Measurements from ENCODE around the gene ENPP1. TPM values are rescaled to one million over a fixed set of nuclear protein-coding genes. Genes with fewer than 3 reads are reported as not detected.
A peak's percentile ranks its signal among the peaks of the same experiment; 100 is the strongest.

The ENPP1 gene
- total RNA-seq, 1 donor from 2014 or later = 4.5 TPM

DNA sequence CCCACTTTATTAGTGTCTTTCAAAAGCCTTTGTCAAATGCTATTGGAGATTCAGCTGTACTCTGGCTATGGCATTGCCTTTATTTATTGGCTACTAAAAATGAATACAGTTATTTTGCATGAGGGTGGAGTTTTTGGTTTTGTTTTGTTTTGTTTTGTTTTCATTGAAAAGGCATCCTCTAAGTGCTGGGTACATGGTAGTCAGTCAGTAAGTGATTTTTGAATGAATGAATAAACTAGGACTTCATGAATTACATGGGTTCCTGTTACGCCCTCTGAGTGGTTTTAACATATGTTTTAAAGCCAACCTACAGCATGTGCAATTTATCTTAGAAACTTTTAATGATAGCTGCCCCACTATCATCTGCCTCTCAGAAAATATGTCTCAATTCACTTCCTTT, 38.9 kb upstream of the ENPP1 start:
- intact Hi-C loops (cut with DNase I) = no loop called here

GRCh38 chr6:131769385-131770141, 38.3 kb upstream of the ENPP1 start:
- H3K27me3 ChIP-seq = no peaks in the 10 kb centered on the region
- H3K4me3 ChIP-seq = no peak overlapping the region
- H3K4me1 ChIP-seq = peaks cover 12 to 35% of the 10 kb centered on the region in 2 donors
- no peak for DNase-seq (ENCODE audit: low spot score in 2 of 2)
- intact Hi-C loops (cut with DNase I) = loop anchor here (10.0 kb wide), 1 partner anchor 425 kb away; no protein-coding TSS in a partner anchor
- no peaks in the 10 kb centered on the region for H3K9me3 ChIP-seq
- H3K27ac ChIP-seq = no peak overlapping the region
- no peak for TF ChIP-seq CTCF (IDR thresholded peaks at IDR 0.05)
- no peaks in the 10 kb centered on the region for H3K36me3 ChIP-seq

More for the DNA sequence above, 38.9 kb upstream of the ENPP1 start:
- Histone ChIP-seq H3K9me3 (no peaks in the 10 kb centered on the region), H3K4me3 (no peak overlapping the region), H3K36me3 (no peaks in the 10 kb centered on the region), H3K4me1 (peaks cover 10 to 31% of the 10 kb centered on the region in 2 donors), H3K27me3 (no peaks in the 10 kb centered on the region), H3K27ac (no peak overlapping the region)
- TF ChIP-seq CTCF (IDR thresholded peaks at IDR 0.05) = no peak
- DNase-seq (ENCODE audit: low spot score in 2 of 2) = no peak

DNA sequence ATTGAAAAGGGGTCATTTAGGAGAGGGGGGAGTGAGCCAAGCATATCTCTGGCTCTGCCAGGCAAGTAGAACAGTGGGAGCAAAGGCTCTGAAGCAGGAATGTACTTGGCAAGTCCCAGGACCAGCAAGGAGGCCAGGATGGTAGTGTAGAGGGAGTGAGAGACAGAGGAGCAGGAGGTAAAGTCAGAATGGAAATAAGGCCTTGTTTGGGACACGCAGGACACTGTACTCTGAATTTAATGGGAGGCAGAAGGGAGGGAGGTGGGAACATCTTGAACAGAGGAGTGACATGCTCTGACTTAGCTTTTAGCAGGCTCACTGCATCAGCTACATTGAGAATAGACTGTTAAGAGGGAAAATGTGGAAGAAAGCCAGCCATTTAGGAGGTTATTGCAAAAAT, 37.0 kb upstream of the ENPP1 start:
- intact Hi-C loops (cut with DNase I) = loop anchor here (10.0 kb wide), 1 partner anchor 424 kb away; no protein-coding TSS in a partner anchor
- no peaks in the 10 kb centered on the region for H3K27me3 ChIP-seq
- H3K36me3 ChIP-seq = no peaks in the 10 kb centered on the region
- no peaks in the 10 kb centered on the region for H3K9me3 ChIP-seq
- H3K4me3 ChIP-seq = no peak overlapping the region
- DNase-seq (ENCODE audit: low spot score in 2 of 2) = no peak
- H3K27ac ChIP-seq = peak overlapping the region; percentile 22 to 61
- H3K4me1 ChIP-seq = peaks cover 9 to 28% of the 10 kb centered on the region in 2 donors
- TF ChIP-seq CTCF (IDR thresholded peaks at IDR 0.05) = no peak

DNA sequence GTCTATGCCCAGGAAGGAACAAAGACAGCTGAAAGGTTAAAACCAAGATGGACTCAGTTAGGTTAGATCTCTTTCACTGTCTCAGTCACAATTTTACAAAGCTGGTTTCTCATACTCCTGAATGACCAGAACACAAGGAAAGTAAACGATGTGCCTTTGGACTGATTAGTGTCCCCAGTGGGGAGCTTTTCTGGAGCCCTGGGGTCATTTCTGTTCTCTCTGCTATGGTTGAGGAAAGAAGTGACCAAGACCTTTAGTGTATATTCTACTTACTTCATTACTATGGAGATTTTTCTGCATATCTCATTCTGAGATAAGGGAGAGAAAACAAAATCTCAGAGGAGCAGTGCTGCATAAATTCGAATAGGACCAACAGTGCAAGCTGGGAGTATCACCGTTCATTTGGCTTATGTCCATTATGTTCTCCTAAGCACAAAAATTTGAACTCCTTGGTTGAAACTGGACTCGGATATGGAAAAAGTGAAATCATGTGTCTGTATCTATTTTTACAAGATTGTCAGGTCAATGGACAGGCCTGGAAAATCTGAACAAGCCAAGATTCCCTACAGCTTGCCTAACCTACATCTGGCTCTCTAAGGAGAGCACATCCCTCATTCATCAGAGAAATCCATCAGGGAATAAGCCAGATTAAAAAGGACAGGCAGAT, 34.4 kb upstream of the ENPP1 start:
- no peak overlapping the region for H3K4me3 ChIP-seq
- H3K4me1 ChIP-seq = peaks cover 13 to 18% of the 10 kb centered on the region in 2 donors
- no peaks in the 10 kb centered on the region for H3K27me3 ChIP-seq
- H3K9me3 ChIP-seq = no peaks in the 10 kb centered on the region
- peak overlapping the region; percentile 45 to 70 for H3K27ac ChIP-seq
- TF ChIP-seq CTCF (IDR thresholded peaks at IDR 0.05) = no peak
- no peak for DNase-seq (ENCODE audit: low spot score in 2 of 2)
- no peaks in the 10 kb centered on the region for H3K36me3 ChIP-seq
- intact Hi-C loops (cut with DNase I) = loop anchor here (10.0 kb wide), 1 partner anchor 421 kb away; no protein-coding TSS in a partner anchor

DNA sequence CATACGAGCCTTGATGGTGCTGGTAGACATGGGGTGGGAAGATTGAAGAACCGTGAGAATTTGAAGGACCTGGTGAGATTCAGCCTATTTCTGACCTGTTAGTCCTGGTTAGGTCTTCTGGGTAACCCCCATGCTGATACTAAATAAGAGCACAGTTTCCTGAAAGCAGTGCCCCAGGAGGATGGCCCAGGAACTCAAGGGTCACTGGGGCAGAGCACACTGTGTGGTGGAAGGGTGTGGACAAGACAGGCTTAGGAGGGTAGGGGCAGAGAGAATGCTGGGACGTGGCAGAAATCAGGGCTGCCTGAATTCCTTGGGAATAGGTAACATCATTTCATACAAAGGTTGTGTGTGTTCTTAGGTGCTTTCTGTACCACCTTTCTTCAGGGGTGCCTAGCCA, 31.9 kb upstream of the ENPP1 start:
- no peak for TF ChIP-seq CTCF (IDR thresholded peaks at IDR 0.05)
- Histone ChIP-seq H3K27me3 (no peaks in the 10 kb centered on the region), H3K36me3 (no peaks in the 10 kb centered on the region), H3K27ac (peak overlapping the region; percentile 45 to 70), H3K4me3 (no peak overlapping the region), H3K9me3 (no peaks in the 10 kb centered on the region), H3K4me1 (peaks cover 13 to 23% of the 10 kb centered on the region in 2 donors)
- no peak for DNase-seq (ENCODE audit: low spot score in 2 of 2)
- intact Hi-C loops (cut with DNase I) = loop anchor here (10.0 kb wide), 1 partner anchor 419 kb away; no protein-coding TSS in a partner anchor

All from ascending aorta (tissue), 2 donors.